Brain microvascular endothelial cell (primary cell): ENCODE data around the gene HOXD13.

Experiments
- DNase-seq: peaks from one replicate; pipeline ENCODE4 v3.0.0-alpha.2; 2020
- H3K27ac ChIP-seq: fragments of 250-450 bp; sonication (Bioruptor Pico); 2 replicates; pipeline ENCODE4 v1.5.1; 2020; ENCODE audit warnings: mild to moderate bottlenecking, moderate library complexity
- H3K27me3 ChIP-seq: fragments of 250-450 bp; sonication (Bioruptor Pico); replicated peaks from 2 replicates; pipeline ENCODE4 v1.5.1; 2020; ENCODE audit warnings: mild to moderate bottlenecking
- H3K36me3 ChIP-seq: fragments of 250-450 bp; sonication (Bioruptor Pico); replicated peaks from 2 replicates; pipeline ENCODE4 v1.5.1; 2020; ENCODE audit warnings: mild to moderate bottlenecking
- H3K4me3 ChIP-seq: 2 replicates; pipeline ENCODE4 v1.5.1; 2011; ENCODE audit warnings: low read depth, mild to moderate bottlenecking, control low read depth, low read length, moderate library complexity
- CTCF ChIP-seq: IDR thresholded peaks from 2 replicates; pipeline ENCODE4 v1.5.1; 2011; ENCODE audit warnings: low read depth, mild to moderate bottlenecking, moderate library complexity, low read length, control low read depth, inconsistent platforms; ENCODE audit errors: missing control alignments
- in situ Hi-C: cut with HindIII; loops from 2 replicates; pipeline ENCODE4 v1.10.0; 2017; ENCODE audit warnings: low sequenced_read_pairs, low pct_ligation_motif_present

HOXD13 gene

GRCh38 chr2:176091329-176092258 is 927 bp upstream of the HOXD13 start:
- Histone ChIP-seq H3K4me3 (no peak overlapping the region), H3K27ac (no peak overlapping the region), H3K27me3 (peaks cover 97% of the 10 kb centered on the region), H3K36me3 (no peaks in the 10 kb centered on the region)
- in situ Hi-C loops, result loop anchor here (10.0 kb wide), 1 partner anchor 727 kb away; no protein-coding TSS in a partner anchor
- DNase-seq, result no peak
- TF ChIP-seq CTCF, result no peak

- peaks cover 97% of the 10 kb centered on the region for H3K27me3 ChIP-seq
- no peaks in the 10 kb centered on the region for H3K36me3 ChIP-seq
- TF ChIP-seq CTCF, result no peak
- H3K27ac ChIP-seq, result no peak overlapping the region
- in situ Hi-C loops, result loop anchor here (10.0 kb wide), 1 partner anchor 729 kb away; no protein-coding TSS in a partner anchor
- no peak overlapping the region for H3K4me3 ChIP-seq
- DNase-seq, result no peak
These were observed 800 bp downstream of the HOXD13 start for GRCh38 chr2:176093145-176093897.

- no peak for DNase-seq
- H3K4me3 ChIP-seq, result no peak overlapping the region
- peaks cover 97% of the 10 kb centered on the region for H3K27me3 ChIP-seq
- H3K27ac ChIP-seq, result no peak overlapping the region
- H3K36me3 ChIP-seq, result no peaks in the 10 kb centered on the region
- no peak for TF ChIP-seq CTCF
- in situ Hi-C loops, result loop anchor here (10.0 kb wide), 1 partner anchor 729 kb away; no protein-coding TSS in a partner anchor
These were observed 1.4 kb downstream of the HOXD13 start for GRCh38 chr2:176093898-176094249.

GRCh38 chr2:176094349-176094748 is 1.8 kb downstream of the HOXD13 start:
- Histone ChIP-seq H3K4me3 (no peak overlapping the region), H3K27ac (no peak overlapping the region), H3K36me3 (no peaks in the 10 kb centered on the region), H3K27me3 (peaks cover 97% of the 10 kb centered on the region)
- TF ChIP-seq CTCF, result no peak
- no peak for DNase-seq
- in situ Hi-C loops, result loop anchor here (10.0 kb wide), 1 partner anchor 730 kb away; no protein-coding TSS in a partner anchor

- Histone ChIP-seq H3K27ac (no peak overlapping the region), H3K27me3 (peaks cover 97% of the 10 kb centered on the region), H3K4me3 (no peak overlapping the region), H3K36me3 (no peaks in the 10 kb centered on the region)
- TF ChIP-seq CTCF, result no peak
- no peak for DNase-seq
- in situ Hi-C loops, result loop anchor here (10.0 kb wide), 1 partner anchor 731 kb away; no protein-coding TSS in a partner anchor
These were observed 2.9 kb downstream of the HOXD13 start for GRCh38 chr2:176095421-176095820.
